HCT116 (cell line): ENCODE data around the gene IL6ST. TPM values are rescaled to one million over a fixed set of nuclear protein-coding genes. Genes with fewer than 3 reads are reported as not detected.

Source experiments
- ATAC-seq: fragments of 200-7000 bp; cut with Tn5 transposase; 2 replicates; pipeline ENCODE4 v1.9.1; 2020; ENCODE audit warnings: mild to moderate bottlenecking, moderate library complexity
- BruUV-seq: library from RNA; stranded (reverse); fragments of 400-500 nt; replicated peaks from 2 replicates; lab custom pipeline; 2021; lab: Mats Ljungman, UMichigan
- CTCF ChIA-PET: fragments of 300-600 bp; sonication (Branson Sonifier 250); formaldehyde crosslinking; loops from one replicate; lab custom pipeline; 2021; ENCODE audit warnings: antibody characterized with exemption; lab: Charles Lee
- POLR2A ChIA-PET: fragments of 300-600, 350-600 bp; sonication (Branson Sonifier 250); formaldehyde crosslinking; loops from one replicate; lab custom pipeline; 2021; ENCODE audit warnings: antibody characterized with exemption; lab: Charles Lee
- RAD21 ChIA-PET, 2 experiments: fragments of 300-600 bp; sonication (Branson Sonifier 250); formaldehyde crosslinking; loops; one replicate each; lab custom pipeline; 2023; ENCODE audit warnings: low total read pairs in 2 of 2; ENCODE audit not compliant: uncharacterized antibody in 2 of 2, unreplicated experiment in 2 of 2, low non-redundant PET in 1 of 2; lab: Charles Lee
- DNase-seq: peaks from one replicate; pipeline ENCODE4 v3.0.0-alpha.2; 2010; ENCODE audit warnings: low read depth, low spot score
- H2AFZ ChIP-seq: fragments of 200-600 bp; shearing (Covaris generic), sonication (generic); 2 replicates; pipeline ENCODE4 v1.6.1; 2017; ENCODE audit warnings: low read depth, mixed run types, mixed read lengths, antibody characterized with exemption, low read length; ENCODE audit not compliant: poor library complexity, severe bottlenecking
- H3K27ac ChIP-seq: 2 replicates; pipeline ENCODE4 v1.5.1; 2012; ENCODE audit warnings: low read depth, low read length
- H3K27me3 ChIP-seq: fragments of 200-600 bp; sonication (generic); 2 replicates; pipeline ENCODE4 v1.6.1; 2016; ENCODE audit warnings: mixed run types, low read length, mixed read lengths; ENCODE audit not compliant: insufficient read depth
- H3K36me3 ChIP-seq, 2 experiments: fragments of 200-500 bp in 1 of 2; fragments of 200-600 bp in 1 of 2; sonication (Bioruptor generic) in 1 of 2; sonication (generic) in 1 of 2; 2 replicates each; pipeline versions ENCODE4 v1.5.1 to v1.6.1; 2014 to 2016; ENCODE audit warnings: low read length in 2 of 2, inconsistent platforms in 1 of 2, mixed read lengths in 1 of 2, mixed run types in 1 of 2; ENCODE audit not compliant: insufficient read depth in 2 of 2, control insufficient read depth in 1 of 2
- H3K4me1 ChIP-seq, 2 experiments: fragments of 200-600 bp in 1 of 2; sonication (generic) in 1 of 2; 2 replicates each; pipeline versions ENCODE4 v1.5.1 to v1.6.1; 2012 to 2017; ENCODE audit warnings: low read length in 2 of 2, inconsistent platforms in 1 of 2, mild to moderate bottlenecking in 1 of 2, mixed read lengths in 1 of 2, mixed run types in 1 of 2, moderate library complexity in 1 of 2; ENCODE audit not compliant: insufficient read depth in 2 of 2, control insufficient read depth in 1 of 2
- H3K4me2 ChIP-seq: fragments of 200-600 bp; sonication (generic); 2 replicates; pipeline ENCODE4 v1.6.1; 2017; ENCODE audit warnings: mixed run types, low read length, mixed read lengths
- H3K4me3 ChIP-seq, 2 experiments: fragments of 200-600 bp in 1 of 2; sonication (generic) in 1 of 2; replicated peaks in 1 of 2; 2 replicates each; pipeline ENCODE4 v1.5.1; 2011 to 2016; ENCODE audit warnings: low read length in 2 of 2, control low read depth in 1 of 2, low read depth in 1 of 2, mild to moderate bottlenecking in 1 of 2, mixed read lengths in 1 of 2, mixed run types in 1 of 2
- H3K79me2 ChIP-seq: fragments of 200-600 bp; sonication (generic); 2 replicates; pipeline ENCODE4 v1.6.1; 2017; ENCODE audit warnings: mild to moderate bottlenecking, mixed run types, low read length, moderate library complexity, mixed read lengths; ENCODE audit not compliant: insufficient read depth
- H3K9ac ChIP-seq: fragments of 200-600 bp; sonication (generic); 2 replicates; pipeline ENCODE4 v1.6.1; 2016; ENCODE audit warnings: low read length, mixed read lengths
- H3K9me2 ChIP-seq: fragments of 200-600 bp; sonication (generic), shearing (Covaris generic); 2 replicates; pipeline ENCODE4 v1.6.1; 2017; ENCODE audit warnings: mixed run types, mild to moderate bottlenecking, moderate library complexity; ENCODE audit not compliant: insufficient read depth
- H3K9me3 ChIP-seq, 2 experiments: fragments of 200-500 bp in 1 of 2; fragments of 200-600 bp in 1 of 2; sonication (Bioruptor generic) in 1 of 2; sonication (generic) in 1 of 2; 2 replicates each; pipeline ENCODE4 v1.6.1; 2014 to 2017; ENCODE audit warnings: low read length in 2 of 2, mixed read lengths in 2 of 2, inconsistent platforms in 1 of 2, low read depth in 1 of 2, mild to moderate bottlenecking in 1 of 2, mixed run types in 1 of 2, moderate library complexity in 1 of 2; ENCODE audit not compliant: control insufficient read depth in 1 of 2, insufficient read depth in 1 of 2
- H4K20me1 ChIP-seq: fragments of 200-600 bp; sonication (generic), shearing (Covaris generic); 2 replicates; pipeline ENCODE4 v1.6.1; 2017; ENCODE audit warnings: mixed run types, mild to moderate bottlenecking, moderate library complexity; ENCODE audit not compliant: insufficient read depth
- ATF3 ChIP-seq: IDR thresholded peaks from 2 replicates; pipeline ENCODE4 v1.6.1; 2012
- CEBPB ChIP-seq: IDR thresholded peaks from 2 replicates; pipeline ENCODE4 v1.6.1; 2012; ENCODE audit warnings: low read depth
- EGR1 ChIP-seq: IDR thresholded peaks from 2 replicates; pipeline ENCODE4 v1.6.1; 2012; ENCODE audit warnings: low read depth
- JUND ChIP-seq: IDR thresholded peaks from 2 replicates; pipeline ENCODE4 v1.6.1; 2012
- POLR2AphosphoS5 ChIP-seq: IDR thresholded peaks from 2 replicates; pipeline ENCODE4 v1.6.1; 2011; ENCODE audit warnings: mild to moderate bottlenecking, low read depth, low read length, moderate library complexity
- RAD21 ChIP-seq: IDR thresholded peaks from 2 replicates; pipeline ENCODE4 v1.6.1; 2012; ENCODE audit warnings: low read depth, mild to moderate bottlenecking
- REST ChIP-seq: IDR thresholded peaks from 2 replicates; pipeline ENCODE4 v1.6.1; 2012; ENCODE audit warnings: low read depth
- SRF ChIP-seq: IDR thresholded peaks from 2 replicates; pipeline ENCODE4 v1.6.1; 2012; ENCODE audit warnings: low read depth
- ZBTB33 ChIP-seq: IDR thresholded peaks from 2 replicates; pipeline ENCODE4 v1.6.1; 2011; ENCODE audit warnings: mild to moderate bottlenecking, low read length, moderate library complexity; ENCODE audit not compliant: insufficient replicate concordance; ENCODE audit errors: extremely low read depth
- ZFX ChIP-seq: fragments of 450-650 bp; IDR thresholded peaks from 2 replicates; pipeline ENCODE4 v1.6.1; 2017
- ZNF274 ChIP-seq: fragments of 200-500 bp; sonication (Bioruptor generic); IDR thresholded peaks from 2 replicates; pipeline ENCODE4 v1.6.1; 2014; ENCODE audit warnings: mild to moderate bottlenecking, low read depth, low read length, inconsistent platforms
- intact Hi-C: fragments of 100-400 bp; cut with micrococcal nuclease; formaldehyde crosslinking; loops from 2 replicates; pipeline ENCODE4 v1.10.0; 2022
- total RNA-seq: library from RNA; stranded (reverse); gene quantifications from one replicate; pipeline ENCODE4 v1.2.1, GENCODE V29; 2021; ENCODE audit not compliant: unreplicated experiment

Gene IL6ST
- total RNA-seq, 1 experiment from 2014 or later, result 26.5 TPM

- Histone ChIP-seq H3K9me3 (no peaks in the 10 kb centered on the region), H3K4me3 (no peak overlapping the region), H3K27ac (no peak overlapping the region), H3K79me2 (no peaks in the 10 kb centered on the region), H3K9me2 (no peaks in the 10 kb centered on the region), H4K20me1 (no peaks in the 10 kb centered on the region), H3K36me3 (no peaks in the 10 kb centered on the region), H3K4me1 (peaks cover 0 to 16% of the 10 kb centered on the region in 2 experiments; a peak in 2 of 4 replicates), H2AFZ (no peak overlapping the region), H3K27me3 (no peaks in the 10 kb centered on the region), H3K4me2 (no peak overlapping the region), H3K9ac (no peak overlapping the region)
- no peak for ATAC-seq
- intact Hi-C loops, result no loop called here
- DNase-seq, result no peak
- RAD21 ChIA-PET, result no interaction called here
- CTCF ChIA-PET, result no interaction called here
- POLR2A ChIA-PET, result no interaction called here
- TF ChIP-seq ZNF274 (no peak), ZFX (no peak), CEBPB (no peak), SRF (no peak), RAD21 (no peak), EGR1 (no peak), ZBTB33 (no peak)
- BruUV-seq, result no TSS peak
Observed at GRCh38 chr5:55902696-55903095, 92.1 kb downstream of the IL6ST start.

- H2AFZ ChIP-seq, result no peak overlapping the region
- intact Hi-C loops, result no loop called here
- H3K36me3 ChIP-seq, result no peaks in the 10 kb centered on the region
- H3K27me3 ChIP-seq, result no peaks in the 10 kb centered on the region
- ChIA-PET CTCF (no interaction called here), POLR2A (no interaction called here), RAD21 (no interaction called here)
- no peaks in the 10 kb centered on the region for H3K79me2 ChIP-seq
- no peaks in the 10 kb centered on the region for H3K9me3 ChIP-seq
- DNase-seq (no peak), ATAC-seq (no peak)
- H3K9me2 ChIP-seq, result no peaks in the 10 kb centered on the region
- H3K9ac ChIP-seq, result no peak overlapping the region
- H4K20me1 ChIP-seq, result no peaks in the 10 kb centered on the region
- BruUV-seq, result no TSS peak
- H3K4me2 ChIP-seq, result no peak overlapping the region
- peaks cover 0 to 16% of the 10 kb centered on the region in 2 experiments; a peak in 2 of 4 replicates for H3K4me1 ChIP-seq
- H3K27ac ChIP-seq, result no peak overlapping the region
- no peak overlapping the region for H3K4me3 ChIP-seq
- TF ChIP-seq POLR2AphosphoS5 (no peak), JUND (no peak), ATF3 (no peak), REST (no peak), ZBTB33 (no peak), EGR1 (no peak)
Observed at GRCh38 chr5:55900776-55901175, 94.0 kb downstream of the IL6ST start.
